OCI-M2 (cell line): ENCODE measurements around the gene OR8I2.
"Not testable (repeated sequence)": the region's sequence is repeated elsewhere in the genome, so short reads cannot be mapped to it uniquely, and the experiment has no call there.

Source experiments
- DNase-seq: peaks from one replicate; lab custom pipeline; 2025; ENCODE audit not compliant: unreplicated experiment; lab: John Stamatoyannopoulos, UW

Gene OR8I2

GRCh38 chr11:56093008-56093407 is at the start of gene OR8I2:
Gene OR8I2, plus strand, starts transcription at chr11:56093308. Its CDS starts 0 bp downstream, at chr11:56093308.
- no peak for DNase-seq

- DNase-seq, result no peak
These were observed 47.6 kb upstream of the OR8I2 start for GRCh38 chr11:56045538-56045937.

- DNase-seq, result no peak
These were observed 44.6 kb upstream of the OR8I2 start for GRCh38 chr11:56048480-56048879.

GRCh38 chr11:56049487-56049886 is 43.6 kb upstream of the OR8I2 start:
- no peak for DNase-seq

- not testable (repeated sequence) for DNase-seq
These were observed 36.7 kb upstream of the OR8I2 start for GRCh38 chr11:56056366-56056765.

GRCh38 chr11:56057661-56058237 is 35.4 kb upstream of the OR8I2 start:
- DNase-seq, result not testable (repeated sequence)

- DNase-seq, result not testable (repeated sequence)
These were observed 34.8 kb upstream of the OR8I2 start for GRCh38 chr11:56058260-56058780.

- DNase-seq, result no peak
These were observed 26.1 kb upstream of the OR8I2 start for GRCh38 chr11:56066980-56067379.

GRCh38 chr11:56089697-56090096 is 3.4 kb upstream of the OR8I2 start:
- DNase-seq, result no peak

GRCh38 chr11:56103210-56103737 is 10.2 kb downstream of the OR8I2 start, which contains the start of gene OR8H2:
Gene OR8H2, plus strand, starts transcription at chr11:56103687. Its CDS starts 1,356 bp downstream, at chr11:56105043.
- no peak for DNase-seq

GRCh38 chr11:56122073-56122472 is 29.0 kb downstream of the OR8I2 start, which contains the start of gene OR8H3:
Gene OR8H3, plus strand, starts transcription at chr11:56122373. Its CDS starts 0 bp downstream, at chr11:56122373.
- no peak for DNase-seq

GRCh38 chr11:56140151-56140661 is 47.1 kb downstream of the OR8I2 start, which contains the start of gene OR8J3:
Gene OR8J3, minus strand, starts transcription at chr11:56140201. Its CDS starts 2,483 bp downstream, at chr11:56137718.
- no peak for DNase-seq

- DNase-seq, result not testable (repeated sequence)
These were observed 50.6 kb downstream of the OR8I2 start for GRCh38 chr11:56143681-56144080.
